Fibroblast of lung (primary cell): Measurements from ENCODE around the gene CLEC11A. TPM values are rescaled to one million over a fixed set of nuclear protein-coding genes. Genes with fewer than 3 reads are reported as not detected.

Experiments used
- DNase-seq, 2 donors: peaks; one replicate each; pipeline versions ENCODE4 v3.0.0 to v3.0.0-alpha.2; 2010; ENCODE audit warnings: low read depth in 2 of 2
- H2AFZ ChIP-seq: 2 replicates; pipeline ENCODE4 v1.5.1; 2012; ENCODE audit warnings: low read length, control low read depth, inconsistent platforms
- H3K27ac ChIP-seq: 2 replicates; pipeline ENCODE4 v1.5.1; 2011; ENCODE audit warnings: low read length, control low read depth; ENCODE audit not compliant: insufficient read depth
- H3K27me3 ChIP-seq: 2 replicates; pipeline ENCODE4 v1.5.1; 2011; ENCODE audit warnings: mild to moderate bottlenecking, low read length; ENCODE audit not compliant: control insufficient read depth, insufficient read depth
- H3K36me3 ChIP-seq: 2 replicates; pipeline ENCODE4 v1.5.1; 2011; ENCODE audit warnings: low read length; ENCODE audit not compliant: control insufficient read depth, insufficient read depth
- H3K4me1 ChIP-seq: 2 replicates; pipeline ENCODE4 v1.5.1; 2011; ENCODE audit warnings: low read length; ENCODE audit not compliant: control insufficient read depth, insufficient read depth; ENCODE audit errors: extremely low read depth
- H3K4me2 ChIP-seq: 2 replicates; pipeline ENCODE4 v1.5.1; 2011; ENCODE audit warnings: low read length, control low read depth; ENCODE audit not compliant: insufficient read depth; ENCODE audit errors: extremely low read depth
- H3K4me3 ChIP-seq, 4 experiments: fragments of 200-600 bp in 1 of 4; sonication (generic) in 1 of 4; replicated peaks in 1 of 4; 2 replicates each; pipeline ENCODE4 v1.5.1; 2011 to 2016; ENCODE audit warnings: low read length in 4 of 4, low read depth in 3 of 4, mild to moderate bottlenecking in 3 of 4, control low read depth in 2 of 4, inconsistent platforms in 1 of 4, mixed read lengths in 1 of 4; ENCODE audit not compliant: insufficient read depth in 1 of 4; ENCODE audit errors: control extremely low read depth in 1 of 4
- H3K79me2 ChIP-seq: 2 replicates; pipeline ENCODE4 v1.5.1; 2012; ENCODE audit warnings: mild to moderate bottlenecking, low read length, inconsistent platforms; ENCODE audit not compliant: control insufficient read depth, insufficient read depth
- H3K9ac ChIP-seq: 2 replicates; pipeline ENCODE4 v1.5.1; 2011; ENCODE audit warnings: mild to moderate bottlenecking, low read length, control low read depth; ENCODE audit not compliant: insufficient read depth
- H3K9me3 ChIP-seq: 2 replicates; pipeline ENCODE4 v1.5.1; 2012; ENCODE audit warnings: low read depth, low read length; ENCODE audit not compliant: control insufficient read depth, insufficient read depth
- H4K20me1 ChIP-seq: 2 replicates; pipeline ENCODE4 v1.5.1; 2011; ENCODE audit warnings: low read length; ENCODE audit not compliant: control insufficient read depth, insufficient read depth; ENCODE audit errors: extremely low read depth
- EZH2 ChIP-seq: IDR thresholded peaks from 2 replicates; pipeline ENCODE4 v1.5.1; 2012; ENCODE audit warnings: low read length, control low read depth, mild to moderate bottlenecking; ENCODE audit errors: missing control alignments
- polyA plus RNA-seq, 2 donors: library from polyadenylated mRNA; depleted of rRNA in 1 of 2; stranded (reverse) in 1 of 2; unstranded in 1 of 2; fragments of >200 nt; gene quantifications; 2 replicates each; pipeline ENCODE4 v1.2.1, GENCODE V29; 2011 to 2012; ENCODE audit warnings: missing spikeins in 1 of 2
- total RNA-seq: library from RNA; depleted of rRNA; stranded (reverse); fragments of >200 nt; gene quantifications from 2 replicates; pipeline ENCODE4 v1.2.1, GENCODE V29; 2014
- TF ChIP-seq, protein P1 (sequence below), 2 donors: IDR thresholded peaks in 1 of 2; conservative IDR thresholded peaks in 1 of 2; 1 replicate in 1 of 2; 2 replicates in 1 of 2; pipeline ENCODE4 v1.5.1; 2011 to 2012; ENCODE audit warnings: low read length in 2 of 2, control low read depth in 1 of 2, inconsistent platforms in 1 of 2, low read depth in 1 of 2, mild to moderate bottlenecking in 1 of 2

Gene CLEC11A
- total and polyA plus RNA-seq, 2 donors (not counting 1 experiment from before 2014, with no cell fraction given): 22.5 to 69.4 TPM

GRCh38 chr19:50722201-50723013 lies 757 bp upstream of the CLEC11A start:
- no peak for DNase-seq
- TF ChIP-seq, protein P1, sequence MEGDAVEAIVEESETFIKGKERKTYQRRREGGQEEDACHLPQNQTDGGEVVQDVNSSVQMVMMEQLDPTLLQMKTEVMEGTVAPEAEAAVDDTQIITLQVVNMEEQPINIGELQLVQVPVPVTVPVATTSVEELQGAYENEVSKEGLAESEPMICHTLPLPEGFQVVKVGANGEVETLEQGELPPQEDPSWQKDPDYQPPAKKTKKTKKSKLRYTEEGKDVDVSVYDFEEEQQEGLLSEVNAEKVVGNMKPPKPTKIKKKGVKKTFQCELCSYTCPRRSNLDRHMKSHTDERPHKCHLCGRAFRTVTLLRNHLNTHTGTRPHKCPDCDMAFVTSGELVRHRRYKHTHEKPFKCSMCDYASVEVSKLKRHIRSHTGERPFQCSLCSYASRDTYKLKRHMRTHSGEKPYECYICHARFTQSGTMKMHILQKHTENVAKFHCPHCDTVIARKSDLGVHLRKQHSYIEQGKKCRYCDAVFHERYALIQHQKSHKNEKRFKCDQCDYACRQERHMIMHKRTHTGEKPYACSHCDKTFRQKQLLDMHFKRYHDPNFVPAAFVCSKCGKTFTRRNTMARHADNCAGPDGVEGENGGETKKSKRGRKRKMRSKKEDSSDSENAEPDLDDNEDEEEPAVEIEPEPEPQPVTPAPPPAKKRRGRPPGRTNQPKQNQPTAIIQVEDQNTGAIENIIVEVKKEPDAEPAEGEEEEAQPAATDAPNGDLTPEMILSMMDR (conservative IDR thresholded peaks at IDR 0.05 in 1 of 2, IDR thresholded peaks at IDR 0.05 in 1 of 2; ENCODE audit: low read depth in 1 of 2, low read length in 2 of 2): no peak
- TF ChIP-seq EZH2: no peak
- no peaks in the 10 kb centered on the region for H3K9me3 ChIP-seq
- H3K4me3 ChIP-seq: peak overlapping the region; percentile 52 to 80 (median 74)
- H2AFZ ChIP-seq: peak overlapping the region; percentile 22
- H3K79me2 ChIP-seq: peaks cover 12% of the 10 kb centered on the region
- no peaks in the 10 kb centered on the region for H3K27me3 ChIP-seq
- H3K9ac ChIP-seq: no peak overlapping the region
- peak overlapping the region; percentile 77 for H3K27ac ChIP-seq
- peaks cover 2% of the 10 kb centered on the region for H3K36me3 ChIP-seq
- peak overlapping the region; percentile 99 for H3K4me2 ChIP-seq
- H3K4me1 ChIP-seq: peaks cover 25% of the 10 kb centered on the region
- no peaks in the 10 kb centered on the region for H4K20me1 ChIP-seq

- H3K4me2 ChIP-seq: peak overlapping the region; percentile 99
- H3K9ac ChIP-seq: peak overlapping the region; percentile 61
- H3K4me3 ChIP-seq: peak overlapping the region; percentile 52 to 80 (median 74)
- H3K36me3 ChIP-seq: peaks cover 2% of the 10 kb centered on the region
- H2AFZ ChIP-seq: peak overlapping the region; percentile 75
- H3K79me2 ChIP-seq: peaks cover 12% of the 10 kb centered on the region
- DNase-seq: no peak
- peak overlapping the region; percentile 77 for H3K27ac ChIP-seq
- H4K20me1 ChIP-seq: no peaks in the 10 kb centered on the region
- no peaks in the 10 kb centered on the region for H3K9me3 ChIP-seq
- TF ChIP-seq, protein P1 (conservative IDR thresholded peaks at IDR 0.05 in 1 of 2, IDR thresholded peaks at IDR 0.05 in 1 of 2; ENCODE audit: low read depth in 1 of 2, low read length in 2 of 2): no peak
- no peaks in the 10 kb centered on the region for H3K27me3 ChIP-seq
- peaks cover 25% of the 10 kb centered on the region for H3K4me1 ChIP-seq
These were observed 764 bp downstream of the CLEC11A start for GRCh38 chr19:50723735-50724521.

DNA sequence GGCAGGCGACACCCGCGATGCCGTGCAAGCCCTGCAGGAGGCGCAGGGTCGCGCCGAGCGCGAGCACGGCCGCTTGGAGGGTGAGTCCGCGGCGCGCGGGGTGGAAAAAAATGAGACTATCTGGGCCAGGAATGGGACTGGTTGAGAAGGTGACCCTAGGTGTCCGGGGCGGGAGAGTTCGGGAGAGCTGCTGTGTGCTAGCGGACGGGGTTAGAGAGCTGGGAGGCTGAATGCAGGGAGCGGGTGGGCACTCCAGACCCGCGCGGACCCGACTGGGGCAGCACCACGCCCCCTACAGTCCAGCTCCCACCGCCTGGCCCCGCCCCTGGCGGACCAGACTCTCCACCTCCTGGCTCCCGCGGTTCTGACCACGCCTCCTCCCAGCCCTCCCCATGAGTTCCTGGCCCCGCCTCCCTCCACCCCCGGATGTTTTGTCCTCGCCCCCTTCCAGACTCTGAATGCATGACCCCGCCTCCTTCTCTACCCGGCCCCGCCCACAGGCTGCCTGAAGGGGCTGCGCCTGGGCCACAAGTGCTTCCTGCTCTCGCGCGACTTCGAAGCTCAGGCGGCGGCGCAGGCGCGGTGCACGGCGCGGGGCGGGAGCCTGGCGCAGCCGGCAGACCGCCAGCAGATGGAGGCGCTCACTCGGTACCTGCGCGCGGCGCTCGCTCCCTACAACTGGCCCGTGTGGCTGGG lies 1.5 kb downstream of the CLEC11A start:
- H2AFZ ChIP-seq: peak overlapping the region; percentile 79
- TF ChIP-seq, protein P1 (conservative IDR thresholded peaks at IDR 0.05 in 1 of 2, IDR thresholded peaks at IDR 0.05 in 1 of 2; ENCODE audit: low read depth in 1 of 2, low read length in 2 of 2): peak; percentile 55 to 79
- no peak for TF ChIP-seq EZH2
- peaks cover 12% of the 10 kb centered on the region for H3K79me2 ChIP-seq
- H4K20me1 ChIP-seq: no peaks in the 10 kb centered on the region
- peak overlapping the region; percentile 73 for H3K9ac ChIP-seq
- peaks cover 2% of the 10 kb centered on the region for H3K36me3 ChIP-seq
- peak overlapping the region; percentile 81 for H3K27ac ChIP-seq
- no peaks in the 10 kb centered on the region for H3K27me3 ChIP-seq
- peak; percentile 92 to 99 for DNase-seq
- no peaks in the 10 kb centered on the region for H3K9me3 ChIP-seq
- H3K4me3 ChIP-seq: peak overlapping the region; percentile 67 to 80 (median 74)
- H3K4me2 ChIP-seq: peak overlapping the region; percentile 99
- peaks cover 25% of the 10 kb centered on the region for H3K4me1 ChIP-seq
